Inferior parietal cortex (tissue), 1 donor: ENCODE data around the gene SMARCC2.

Experiments used
- DNase-seq: peaks from one replicate; pipeline ENCODE4 v3.0.0-alpha.2; 2016; ENCODE audit errors: extremely low spot score

SMARCC2 gene

DNA sequence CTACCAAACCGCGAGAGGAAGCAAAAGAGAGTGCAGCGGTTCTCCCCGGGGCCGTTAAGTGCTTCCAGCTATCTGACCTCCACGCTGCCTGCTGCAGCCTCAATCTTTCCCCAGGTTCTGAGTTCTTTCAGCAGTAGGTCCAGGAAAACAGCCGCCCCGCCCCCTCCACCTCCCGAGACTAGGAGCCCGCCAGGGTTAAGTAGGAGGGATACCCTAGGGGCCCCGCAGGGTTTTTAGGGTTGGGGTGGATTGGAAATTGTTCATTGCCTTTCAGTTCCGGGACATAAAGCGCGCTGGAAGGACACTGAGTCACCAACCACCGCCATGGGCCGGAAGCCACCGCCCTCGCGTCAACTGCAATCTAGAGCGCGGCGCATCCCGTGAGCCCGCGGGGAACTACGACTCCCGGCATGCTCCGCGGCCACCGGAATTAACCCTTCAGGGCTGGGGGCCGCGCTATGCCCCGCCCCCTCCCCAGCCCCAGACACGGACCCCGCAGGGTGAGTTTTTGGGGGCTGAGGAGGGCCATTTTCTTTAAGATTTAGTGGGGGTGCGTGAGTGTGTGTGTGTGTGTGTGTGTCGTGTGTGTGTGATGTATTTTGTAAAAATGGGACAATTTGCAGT is 37.0 kb downstream of the SMARCC2 start, which contains the start of gene MYL6B:
Gene MYL6B, plus strand, starts transcription at position 456 of the 624 bp plus-strand sequence. CDS start 1,332 bp downstream, outside the sequence.
- peak; percentile 92 for DNase-seq

DNA sequence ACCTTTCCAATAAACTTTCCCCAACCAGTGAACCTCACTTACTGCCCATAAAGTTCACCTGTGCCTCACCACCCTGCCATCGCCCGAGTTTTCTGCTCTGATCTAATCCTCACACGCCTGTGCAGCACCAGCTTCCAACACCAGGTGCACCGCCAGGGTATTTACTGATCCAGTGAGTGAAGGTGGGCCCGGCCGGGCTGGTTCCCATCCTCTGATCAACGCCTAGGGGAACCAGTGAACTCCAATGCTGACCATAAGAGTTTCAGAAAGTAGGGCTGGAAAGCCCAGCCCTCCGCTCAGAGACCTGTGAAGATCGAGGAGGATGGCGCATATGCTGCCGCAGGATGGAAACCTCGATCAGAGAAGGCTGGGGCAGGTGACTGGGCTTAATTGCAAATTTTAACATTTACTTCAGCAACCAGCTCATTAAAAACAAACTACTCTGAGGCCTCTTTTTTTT is 37.6 kb downstream of the SMARCC2 start:
- DNase-seq = no peak

DNA sequence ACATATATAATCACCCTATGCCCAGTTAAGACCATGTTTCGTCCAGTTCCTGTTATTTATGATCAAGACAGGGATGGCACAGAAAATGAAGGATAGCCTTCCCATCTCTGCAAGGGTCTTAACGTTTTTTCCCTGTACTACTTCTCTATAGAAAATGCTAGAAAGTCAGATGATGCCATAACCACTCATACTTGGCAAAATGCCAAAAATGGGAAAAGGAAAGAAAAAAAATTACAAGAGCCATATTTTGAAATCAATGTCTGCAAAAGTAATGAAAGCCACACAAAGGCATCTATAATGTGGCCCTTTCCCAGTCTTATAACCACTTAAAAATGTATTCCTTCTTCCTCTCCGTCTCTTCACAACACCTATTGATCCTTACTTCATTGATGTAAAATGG is 38.7 kb downstream of the SMARCC2 start:
- DNase-seq = no peak

DNA sequence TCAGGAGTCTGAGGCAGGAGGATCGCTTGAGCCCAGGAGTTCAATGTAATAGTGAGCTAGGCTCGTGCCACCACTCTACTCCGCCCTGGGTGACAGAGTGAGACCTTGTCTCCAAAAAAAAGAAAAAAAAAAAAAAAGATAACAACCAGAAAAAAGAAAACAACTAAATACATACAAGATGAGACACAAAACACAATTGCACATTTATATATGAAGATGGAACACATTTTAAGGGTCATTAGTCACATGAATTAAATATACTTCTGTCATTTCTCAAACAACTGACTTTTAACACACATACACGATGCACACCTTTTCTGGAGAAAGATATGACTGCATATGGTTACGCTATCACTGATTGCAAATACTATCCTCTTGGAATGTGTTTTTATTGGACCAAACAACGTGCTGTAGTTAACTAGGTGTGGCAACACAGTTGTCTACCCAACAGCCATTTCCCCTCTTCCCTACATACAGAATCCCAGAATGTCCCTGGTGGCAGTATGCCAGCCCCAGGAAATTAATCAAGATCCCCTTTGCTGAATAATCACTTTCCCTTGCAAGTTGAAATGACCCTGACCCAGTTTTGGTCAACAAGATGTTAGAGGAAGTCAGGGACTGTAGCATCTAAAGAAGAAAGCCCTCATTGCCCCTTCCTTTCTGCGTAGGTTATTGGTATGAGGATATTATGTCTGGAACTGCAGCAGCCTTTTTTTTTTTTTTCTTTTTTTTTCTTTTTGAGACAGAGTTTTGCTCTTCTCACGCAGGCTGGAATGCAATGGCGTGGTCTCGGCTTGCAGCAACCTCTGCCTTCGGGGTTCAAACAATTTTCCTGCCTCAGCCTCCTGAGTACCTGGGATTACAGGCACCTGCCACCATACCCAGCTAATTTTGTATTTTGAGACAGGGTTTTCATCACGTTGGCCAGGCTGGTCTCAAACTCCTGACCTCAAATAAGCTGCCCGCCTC is 42.5 kb downstream of the SMARCC2 start:
- no peak for DNase-seq

DNA sequence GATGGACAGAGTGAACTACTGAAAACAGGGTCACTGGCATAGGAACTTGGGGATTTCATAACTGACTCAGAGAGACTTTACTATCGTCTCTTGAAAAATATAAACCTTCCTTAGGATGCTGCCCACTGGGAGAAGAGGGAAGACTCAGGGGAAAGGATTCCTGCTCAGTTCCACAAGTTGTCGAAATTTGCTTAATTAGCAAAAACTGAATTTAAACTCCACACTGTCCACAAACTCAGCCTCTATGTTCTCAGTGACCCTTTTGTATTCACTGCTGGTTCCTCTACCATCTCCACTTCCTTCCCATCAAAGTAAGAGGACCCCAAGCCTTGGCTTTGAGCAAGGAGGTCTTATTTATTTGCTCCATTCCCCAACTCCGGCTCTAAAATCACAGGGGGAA is 44.1 kb downstream of the SMARCC2 start:
- no peak for DNase-seq

DNA sequence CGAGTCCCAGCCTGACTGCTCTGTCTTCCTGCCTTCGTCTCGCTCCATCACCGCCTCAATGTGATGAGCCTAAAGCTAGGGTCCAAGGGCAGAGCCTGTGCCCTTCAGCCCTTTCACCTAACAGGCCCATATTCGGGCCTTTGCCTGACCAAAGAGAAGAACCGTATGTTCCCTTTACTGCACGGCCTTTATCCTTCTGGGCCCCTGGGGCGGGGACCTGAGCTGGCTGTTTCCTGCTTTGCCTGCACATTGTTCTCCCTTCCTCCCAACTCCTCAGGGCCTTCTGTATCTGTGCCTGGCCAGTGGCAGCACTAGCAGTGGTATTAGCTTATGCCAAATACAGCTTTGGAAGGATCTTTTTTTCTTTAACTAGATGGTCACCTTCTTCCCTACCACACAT is 45.4 kb downstream of the SMARCC2 start:
- DNase-seq = no peak

DNA sequence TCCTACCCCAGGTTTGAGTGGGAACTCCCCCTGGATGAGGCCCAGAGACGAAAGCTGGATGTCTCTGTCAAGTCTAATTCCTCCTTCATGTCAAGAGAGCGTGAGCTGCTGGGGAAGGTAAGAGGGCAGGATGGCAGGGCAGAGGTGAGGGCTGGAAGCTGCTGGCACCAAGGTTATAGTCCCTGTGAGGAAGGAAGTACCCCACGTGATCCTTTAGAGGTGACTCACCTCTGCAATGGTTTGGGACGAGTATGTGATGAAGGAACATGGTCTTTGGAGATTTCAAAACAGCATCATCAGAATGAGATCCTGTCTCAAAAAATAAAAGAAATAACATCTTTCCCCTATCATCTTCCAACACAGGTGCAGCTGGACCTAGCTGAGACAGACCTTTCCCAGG is 46.1 kb downstream of the SMARCC2 start:
- DNase-seq = no peak

DNA sequence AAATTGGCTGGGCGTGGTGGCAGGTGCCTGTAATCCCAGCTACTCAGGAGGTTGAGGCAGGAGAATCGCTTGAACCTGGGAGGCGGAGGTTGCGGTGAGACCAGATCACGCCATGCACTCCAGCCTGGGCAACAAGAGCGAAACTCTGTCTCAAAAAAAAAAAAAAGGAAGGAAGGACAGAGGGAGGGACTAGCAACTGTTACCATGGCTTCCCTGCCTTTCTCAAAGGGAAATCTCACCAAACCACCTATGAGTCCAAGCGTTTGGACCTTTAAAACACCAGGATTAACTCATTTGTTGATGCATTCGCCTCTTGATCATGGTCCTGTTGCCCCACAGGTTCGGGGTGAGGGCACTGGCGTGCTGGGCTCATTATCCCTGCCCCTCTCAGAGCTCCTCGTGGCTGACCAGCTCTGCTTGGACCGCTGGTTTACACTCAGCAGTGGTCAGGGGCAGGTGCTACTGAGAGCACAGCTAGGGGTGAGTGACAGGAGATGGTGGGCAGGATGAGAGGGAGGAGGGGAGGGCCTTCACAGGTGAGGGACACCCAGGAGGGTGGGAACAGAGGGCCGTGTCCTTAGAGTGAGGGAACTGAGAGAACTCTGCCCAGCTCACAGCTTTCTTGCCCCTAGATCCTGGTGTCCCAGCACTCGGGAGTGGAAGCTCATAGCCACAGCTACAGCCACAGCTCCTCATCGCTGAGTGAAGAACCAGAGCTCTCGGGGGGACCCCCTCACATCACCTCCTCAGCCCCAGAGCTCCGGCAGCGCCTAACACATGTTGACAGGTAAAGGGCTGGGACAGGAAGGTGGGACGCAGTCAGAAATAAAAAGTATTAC is 47.1 kb downstream of the SMARCC2 start:
- no peak for DNase-seq

DNA sequence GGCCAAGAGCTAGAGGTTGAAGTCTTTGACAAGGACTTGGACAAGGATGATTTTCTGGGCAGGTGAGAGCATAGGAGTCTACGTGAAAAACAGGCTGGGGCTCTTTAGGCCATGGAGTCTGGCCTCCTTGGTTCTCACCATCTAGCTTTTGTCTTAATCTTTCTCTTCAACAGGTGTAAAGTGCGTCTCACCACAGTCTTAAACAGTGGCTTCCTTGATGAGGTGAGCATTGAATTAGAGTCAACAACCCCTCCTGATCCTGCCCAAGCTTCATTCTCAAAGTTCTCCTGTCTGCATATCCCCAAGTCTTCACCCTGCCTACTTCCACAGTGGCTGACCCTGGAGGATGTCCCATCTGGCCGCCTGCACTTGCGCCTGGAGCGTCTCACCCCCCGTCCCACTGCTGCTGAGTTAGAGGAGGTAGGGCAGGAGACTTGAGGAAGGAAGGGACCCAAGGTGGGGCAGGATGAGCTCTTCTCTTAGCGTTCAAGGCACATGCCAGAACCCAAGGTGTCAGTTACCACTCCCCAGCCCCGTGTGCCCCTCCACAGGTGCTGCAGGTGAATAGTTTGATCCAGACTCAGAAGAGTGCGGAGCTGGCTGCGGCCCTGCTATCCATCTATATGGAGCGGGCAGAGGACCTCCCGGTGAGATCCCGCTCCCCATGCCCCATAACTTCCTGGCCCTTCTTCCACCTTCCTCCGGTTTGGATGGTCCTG is 51.3 kb downstream of the SMARCC2 start:
- DNase-seq = no peak

DNA sequence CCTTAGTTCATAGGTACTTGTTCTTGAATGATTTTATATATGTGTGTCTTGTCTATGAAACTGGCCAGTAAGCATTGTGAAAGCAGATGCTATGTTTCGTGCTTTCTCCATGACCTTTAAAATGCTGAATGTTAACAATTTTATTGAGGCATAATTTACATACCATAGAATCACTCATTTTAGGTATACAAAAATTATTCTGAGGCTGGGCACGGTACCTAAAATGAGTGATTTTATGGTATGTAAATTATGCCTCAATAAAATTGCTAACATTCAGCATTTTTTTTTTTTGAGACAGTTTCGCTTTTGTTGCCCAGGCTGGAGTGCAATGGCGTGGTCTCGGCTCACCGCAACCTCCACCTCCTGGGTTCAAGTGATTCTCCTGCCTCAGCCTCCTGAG is 54.4 kb downstream of the SMARCC2 start:
- no peak for DNase-seq

DNA sequence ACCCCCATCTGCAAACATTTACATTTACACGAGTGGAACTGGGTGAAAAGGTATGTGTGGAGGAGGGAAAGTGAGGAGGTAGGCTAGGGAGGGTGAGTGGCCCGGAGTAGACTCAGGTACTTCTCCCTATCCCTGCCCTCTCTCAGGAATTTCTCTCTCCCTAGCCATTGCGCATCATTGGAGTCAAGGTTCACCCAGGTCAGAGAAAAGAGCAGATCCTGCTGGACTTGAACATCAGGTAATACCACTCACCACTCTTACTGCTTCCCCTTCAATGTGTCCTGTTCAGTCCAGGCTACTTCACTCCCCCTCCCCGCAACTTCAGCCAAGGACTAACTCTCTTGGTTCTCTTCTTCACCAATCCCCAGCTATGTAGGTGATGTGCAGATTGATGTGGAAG is 58.4 kb downstream of the SMARCC2 start:
- DNase-seq = no peak

DNA sequence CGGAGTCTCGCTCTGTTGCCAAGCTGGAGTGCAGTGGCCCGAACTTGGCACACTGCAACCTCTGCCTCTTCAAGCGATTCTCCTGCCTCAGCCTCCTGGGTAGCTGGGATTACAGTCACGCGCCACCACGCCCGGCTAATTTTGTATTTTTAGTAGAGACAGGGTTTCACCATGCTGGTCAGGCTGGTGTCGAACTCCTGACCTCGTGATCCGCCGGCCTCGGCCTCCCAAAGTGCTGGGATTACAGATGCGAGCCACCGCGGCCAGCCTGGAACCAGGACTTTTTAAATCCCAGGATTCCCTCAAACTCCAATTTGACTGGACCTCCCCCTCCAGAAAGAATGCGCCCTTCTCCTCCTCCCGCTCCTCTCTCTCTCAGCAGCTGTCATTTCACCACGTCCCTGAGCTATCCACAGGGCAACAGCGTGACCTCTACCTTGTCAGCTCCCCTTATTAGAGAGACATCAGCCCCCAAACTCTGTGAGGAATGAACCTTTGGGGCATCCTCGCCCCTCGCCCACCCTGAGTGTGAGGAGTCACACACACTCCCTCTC is 59.3 kb downstream of the SMARCC2 start:
- no peak for DNase-seq

DNA sequence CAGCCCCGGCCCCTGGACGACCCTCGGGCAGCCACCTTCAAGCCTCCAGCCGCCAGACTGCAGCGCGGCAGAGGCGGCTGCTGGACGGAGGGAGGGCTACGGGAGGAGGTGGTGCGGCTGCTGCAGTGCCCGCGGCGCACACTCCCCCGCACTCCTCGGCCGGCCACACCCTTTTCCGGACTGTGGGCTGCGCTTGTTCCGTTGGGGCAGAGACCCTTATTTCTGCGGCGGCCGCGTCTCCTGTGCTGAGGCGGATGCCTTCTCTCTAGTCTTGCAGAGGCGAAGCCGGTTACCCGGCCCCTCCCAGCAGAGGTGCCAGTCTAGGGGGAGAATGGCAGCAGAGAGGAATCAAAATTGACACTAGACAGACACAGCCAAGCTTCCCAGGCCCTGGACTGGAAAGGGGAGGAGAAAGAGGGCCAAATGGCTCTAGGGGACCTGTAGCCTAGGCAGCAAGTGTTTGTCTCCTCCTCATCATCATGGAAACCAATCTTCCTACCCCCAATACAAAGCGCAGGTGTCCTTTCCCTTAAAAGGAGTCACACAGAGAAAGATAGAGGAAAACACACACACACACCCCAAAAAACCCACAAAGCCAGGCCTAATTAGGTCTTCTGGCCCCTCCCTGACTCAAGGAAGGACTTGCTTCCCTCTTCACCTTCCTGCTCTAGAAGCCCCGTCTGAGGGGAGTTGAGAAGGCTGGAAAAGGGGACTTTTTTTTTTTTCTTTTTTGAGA is 59.9 kb downstream of the SMARCC2 start:
- no peak for DNase-seq

DNA sequence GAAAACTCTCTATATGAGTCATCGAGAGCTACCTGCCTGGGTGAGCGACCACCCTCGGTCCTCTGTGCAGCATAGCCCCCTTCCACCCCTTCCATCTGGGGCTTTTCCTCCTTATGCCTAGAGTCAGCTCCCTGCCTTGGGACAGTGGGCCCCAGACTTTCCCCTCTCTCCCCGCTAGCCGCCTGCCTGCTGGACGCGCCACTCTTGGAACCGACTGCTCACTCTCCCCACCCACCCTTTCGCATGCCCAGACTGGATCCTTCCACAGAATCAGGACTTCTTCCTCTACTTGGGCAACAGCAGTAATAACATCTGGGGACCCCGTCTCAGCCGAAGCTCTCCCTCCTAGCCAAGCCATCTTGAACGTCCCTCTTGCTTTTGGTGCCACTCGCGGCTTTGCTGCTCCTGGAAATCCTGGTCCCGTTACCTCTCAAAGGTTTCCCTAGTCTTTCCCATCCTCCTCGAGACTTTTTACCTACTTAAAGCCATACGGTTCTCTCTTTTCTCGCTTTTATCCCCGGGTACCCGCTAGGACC is 60.5 kb downstream of the SMARCC2 start:
- DNase-seq = no peak

DNA sequence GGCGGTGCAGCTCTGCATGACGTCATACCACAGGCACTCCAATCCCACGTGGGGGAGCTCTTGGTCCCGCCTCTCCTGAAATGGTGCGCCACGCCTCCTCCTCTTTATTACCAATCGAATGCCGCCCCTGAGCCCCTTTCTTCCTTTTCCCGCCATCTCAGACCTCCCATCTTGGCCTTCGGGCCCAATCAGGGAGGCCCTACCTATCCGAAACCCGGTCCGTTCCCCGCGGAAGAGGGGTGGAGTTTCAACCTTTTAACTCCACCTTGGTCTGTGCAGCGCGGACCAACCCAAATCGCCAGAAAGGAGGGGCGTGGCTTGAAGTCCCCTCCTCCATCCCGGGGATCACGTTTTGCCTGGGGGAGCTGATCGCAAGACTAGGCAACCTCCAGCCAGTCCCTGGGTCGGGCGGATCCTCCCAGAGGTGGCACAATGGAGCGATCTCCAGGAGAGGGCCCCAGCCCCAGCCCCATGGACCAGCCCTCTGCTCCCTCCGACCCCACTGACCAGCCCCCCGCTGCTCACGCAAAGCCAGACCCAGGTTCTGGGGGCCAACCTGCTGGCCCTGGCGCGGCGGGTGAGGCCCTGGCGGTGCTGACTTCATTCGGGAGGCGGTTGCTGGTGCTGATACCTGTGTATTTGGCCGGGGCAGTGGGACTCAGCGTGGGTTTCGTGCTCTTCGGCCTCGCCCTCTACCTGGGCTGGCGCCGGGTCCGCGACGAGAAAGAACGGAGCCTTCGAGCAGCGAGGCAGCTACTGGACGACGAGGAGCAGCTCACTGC is 61.2 kb downstream of the SMARCC2 start, which contains the start of gene ESYT1:
Gene ESYT1, plus strand, starts transcription at position 380 of the 782 bp plus-strand sequence. Its CDS starts 53 bp downstream, at position 433.
- DNase-seq = peak; percentile 98

DNA sequence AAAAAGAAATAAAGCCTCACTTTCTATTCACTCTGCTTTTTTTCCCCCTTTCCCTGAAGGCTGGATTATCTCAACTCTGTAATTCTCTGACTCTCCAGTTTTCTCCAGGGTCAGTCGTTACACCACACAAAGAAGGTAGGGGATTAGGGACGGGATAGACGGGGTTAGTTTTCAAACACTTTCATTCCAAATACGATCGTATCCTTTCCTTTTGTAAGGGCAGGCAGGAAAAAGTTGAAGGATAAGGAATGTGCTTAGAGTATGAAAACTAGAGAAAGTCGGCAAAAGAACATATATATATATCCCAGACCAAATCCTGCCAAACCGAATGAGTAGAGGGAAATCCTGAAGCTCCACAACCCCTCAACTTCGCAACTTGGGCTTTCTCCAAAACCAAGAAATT is 61.8 kb downstream of the SMARCC2 start:
- DNase-seq = no peak

DNA sequence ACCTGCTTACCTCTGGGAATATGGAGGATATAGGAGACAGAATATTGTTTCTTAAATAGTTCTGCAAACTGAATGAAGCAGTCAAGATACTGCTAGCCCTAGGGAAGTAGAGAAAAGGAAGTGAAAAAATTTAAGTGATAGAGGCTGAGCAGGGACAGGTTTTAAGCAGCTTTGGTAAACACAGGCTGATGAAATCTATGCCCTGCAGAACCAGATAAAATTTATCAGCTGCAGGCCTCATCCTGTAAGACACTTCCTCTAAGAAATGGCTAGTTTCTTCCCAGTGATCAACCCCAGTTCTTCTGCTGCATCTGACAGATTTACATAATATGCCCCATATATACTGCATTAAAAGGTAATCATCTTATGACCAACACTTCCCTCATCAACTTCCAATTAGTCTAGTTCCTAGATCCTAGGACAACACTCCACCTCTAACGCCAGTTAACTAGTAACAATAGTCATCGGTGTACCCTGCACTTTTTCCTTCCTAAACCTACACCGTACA is 62.5 kb downstream of the SMARCC2 start:
- DNase-seq = peak; percentile 28

DNA sequence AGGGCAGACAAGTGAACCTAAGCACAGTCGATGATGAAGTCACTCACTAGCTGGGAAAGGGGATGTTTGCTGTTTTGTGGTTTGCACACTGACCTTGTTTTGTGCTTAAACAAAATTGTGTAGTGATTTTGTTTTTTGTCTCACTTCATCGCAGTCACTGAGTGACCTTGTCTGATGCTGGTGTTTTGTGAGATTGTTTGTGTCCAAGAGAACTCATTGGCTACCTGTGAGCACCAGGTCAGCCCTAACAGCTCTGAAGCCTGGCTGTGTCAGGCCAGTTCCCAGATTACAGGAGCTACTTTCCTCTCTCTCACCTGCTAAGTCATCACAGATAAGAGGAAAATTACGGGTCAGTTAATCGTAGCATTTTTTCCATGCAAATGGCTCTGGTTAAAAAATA is 65.2 kb downstream of the SMARCC2 start:
- DNase-seq = no peak

DNA sequence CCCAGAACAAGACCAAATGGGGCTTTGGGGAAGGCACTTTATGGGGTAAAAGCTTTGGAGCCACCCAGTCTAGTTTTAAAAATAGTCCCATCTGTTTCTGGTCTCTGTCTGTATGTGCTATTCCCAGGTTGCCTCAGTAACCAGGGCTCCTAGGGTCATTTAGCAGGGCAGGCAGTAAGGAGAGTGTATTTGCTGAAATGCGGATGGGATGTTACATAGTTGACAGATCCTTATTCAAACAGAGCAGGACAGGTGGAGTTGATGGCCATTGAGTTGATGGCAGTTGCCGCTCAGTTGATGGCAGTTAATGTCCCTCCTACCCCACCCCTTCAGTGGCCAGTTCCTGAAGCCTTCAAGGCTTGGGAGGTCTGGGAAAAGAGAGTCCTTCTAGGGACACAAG is 66.6 kb downstream of the SMARCC2 start:
- no peak for DNase-seq
